NCI-H2081 treated with DMSO at 0.1 percent for 48 hours (cell line): ENCODE results near the gene IVL.

ENCODE experiments used
- DNase-seq: peaks from one replicate; lab custom pipeline; 2025; lab: John Stamatoyannopoulos, UW

The IVL gene

DNA sequence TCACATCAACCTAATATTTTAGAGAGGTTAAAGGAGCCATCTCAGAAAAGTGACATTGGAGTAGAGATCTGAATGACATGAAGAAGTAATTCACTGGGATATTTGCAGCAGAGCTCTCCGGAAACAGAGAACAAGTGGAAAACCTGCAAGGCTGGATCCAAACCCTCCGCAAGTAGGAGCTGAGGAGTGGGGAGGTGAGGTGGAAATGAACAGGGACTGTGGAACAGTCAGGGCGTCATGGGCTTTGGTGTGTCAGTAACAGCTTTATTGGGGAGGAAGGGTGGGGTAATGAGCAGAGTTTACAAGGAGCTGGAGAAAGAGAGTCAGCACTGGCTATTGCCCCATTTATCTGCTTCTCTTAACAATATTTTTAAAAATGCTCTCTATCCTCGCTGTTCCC lies 9.3 kb upstream of the IVL start:
- DNase-seq: no peak

- DNase-seq: no peak
These were observed 8.5 kb upstream of the IVL start for GRCh38 chr1:152899883-152900282.

DNA sequence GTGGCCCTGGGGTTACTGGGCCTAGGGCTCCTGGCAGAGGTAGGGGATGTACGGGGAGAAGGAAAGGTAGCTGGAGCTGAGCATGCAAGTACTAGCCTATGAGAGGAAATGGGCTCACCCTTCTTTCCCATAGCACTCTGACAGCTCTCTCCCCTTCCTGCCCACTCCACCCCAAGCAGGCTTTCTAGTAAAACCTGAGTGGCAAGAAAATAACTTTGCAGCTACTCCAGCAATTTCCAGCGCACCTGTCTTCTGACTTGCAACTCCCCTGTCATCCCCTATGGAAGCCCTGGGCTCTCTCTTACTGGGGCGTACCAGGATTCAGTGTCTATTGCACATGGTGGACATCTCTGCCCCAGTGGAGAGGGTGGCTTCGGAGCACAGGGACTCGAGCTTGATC lies 6.7 kb upstream of the IVL start:
- no peak for DNase-seq

GRCh38 chr1:152902636-152903035 lies 5.7 kb upstream of the IVL start:
- DNase-seq: no peak

GRCh38 chr1:152904688-152905440 lies 3.5 kb upstream of the IVL start:
- no peak for DNase-seq

DNA sequence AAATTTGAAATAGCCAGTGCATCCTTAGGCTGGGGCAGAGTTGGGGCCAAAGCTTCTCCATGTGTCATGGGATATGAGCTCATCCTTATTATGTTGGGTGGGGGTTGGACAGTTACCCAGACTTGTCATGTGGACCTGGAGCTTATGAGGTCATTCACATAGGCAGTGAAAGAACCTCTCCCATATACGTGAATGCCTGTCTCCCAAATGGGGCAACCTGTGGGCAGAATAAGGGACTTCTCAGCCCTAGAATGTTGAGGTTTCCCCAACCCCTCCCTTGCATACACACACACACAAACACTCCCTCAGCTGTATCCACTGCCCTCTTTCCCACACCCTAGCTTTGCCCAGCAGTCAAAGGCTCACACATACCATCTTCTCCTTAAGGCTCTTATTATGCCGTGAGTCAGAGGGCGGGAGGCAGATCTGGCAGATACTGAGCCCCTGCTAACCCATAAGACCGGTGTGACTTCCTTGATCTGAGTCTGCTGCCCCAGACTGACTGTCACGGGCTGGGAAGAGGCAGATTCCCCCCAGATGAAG lies 2.3 kb upstream of the IVL start:
- DNase-seq: no peak

DNA sequence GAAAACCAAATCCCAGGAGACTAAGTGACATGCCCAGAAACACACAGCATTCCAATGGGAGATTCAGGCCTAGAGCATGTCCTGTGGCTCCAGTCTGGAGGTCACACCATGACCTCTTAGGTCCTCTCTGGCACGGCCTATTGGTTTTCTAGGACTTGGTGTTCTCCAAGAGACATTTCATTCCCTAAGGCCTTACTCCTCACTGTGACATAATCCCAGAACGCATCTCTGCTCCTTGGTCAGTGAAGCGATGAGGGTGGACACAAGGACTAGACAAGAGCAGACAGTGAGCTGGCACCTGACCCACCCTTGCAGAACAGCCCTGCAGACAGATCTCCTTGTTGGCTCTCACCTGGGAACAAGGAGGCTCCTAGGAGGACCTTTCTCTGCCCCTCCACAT lies 860 bp downstream of the IVL start:
- no peak for DNase-seq

DNA sequence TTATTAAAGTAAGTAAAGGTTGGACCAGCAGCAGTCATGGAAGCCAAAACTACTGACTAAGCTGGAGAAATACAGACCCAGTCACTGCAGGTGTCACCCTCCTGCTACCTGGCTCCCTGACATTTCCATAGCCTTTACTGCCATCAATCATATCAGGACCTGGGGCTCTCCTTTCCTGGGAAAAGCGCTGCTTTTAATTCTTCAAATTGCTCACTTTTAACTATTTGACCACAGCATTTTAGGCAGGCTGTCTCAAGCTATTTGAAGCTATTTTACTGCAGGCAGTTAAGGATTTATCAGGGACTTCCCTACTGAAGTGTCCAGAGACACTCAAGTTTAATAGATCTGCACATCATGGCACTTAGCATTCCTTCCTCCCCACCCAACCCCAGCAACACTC lies 4.1 kb downstream of the IVL start:
- no peak for DNase-seq

- no peak for DNase-seq
These were observed 4.6 kb downstream of the IVL start for GRCh38 chr1:152912900-152913299.

- no peak for DNase-seq
These were observed 9.4 kb downstream of the IVL start for GRCh38 chr1:152917794-152918193.

DNA sequence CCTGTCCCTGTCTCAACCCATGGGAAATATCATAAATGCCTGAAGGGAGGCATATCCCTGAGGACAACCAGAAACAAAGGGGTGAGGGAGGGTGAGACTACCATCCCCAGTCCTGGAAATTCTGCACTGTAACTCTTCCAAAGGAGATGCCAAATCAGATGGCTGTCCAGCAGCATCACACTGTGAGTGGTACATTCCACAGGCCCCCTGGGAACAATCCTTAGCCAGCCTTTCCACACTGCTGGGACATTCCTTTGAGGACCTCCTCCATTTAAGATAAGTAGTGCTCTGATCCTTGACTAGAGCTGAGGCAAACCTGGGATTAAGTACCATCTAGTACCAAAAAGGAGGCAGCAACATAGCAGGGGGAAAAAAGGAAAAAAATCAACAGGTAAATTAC lies 10.7 kb downstream of the IVL start:
- no peak for DNase-seq

DNA sequence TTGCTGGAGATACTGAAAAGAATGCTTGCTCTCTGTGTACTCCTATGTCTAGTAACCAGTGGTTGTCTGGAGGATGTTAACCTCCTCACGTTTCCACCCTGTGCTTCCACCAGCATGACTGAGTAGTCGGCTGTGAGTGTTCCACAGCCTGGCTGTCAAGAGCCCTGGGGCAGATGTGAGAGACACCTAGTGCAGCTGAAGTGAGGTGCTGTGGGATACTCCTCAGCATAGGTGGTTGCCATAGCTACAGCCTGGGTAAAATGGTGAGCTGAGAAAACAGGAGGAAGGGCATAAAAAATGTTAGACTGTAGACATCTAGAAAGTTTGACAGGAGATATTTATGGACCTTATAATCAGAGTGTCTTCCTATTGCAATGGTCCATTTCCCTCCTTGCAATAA lies 15.8 kb downstream of the IVL start:
- DNase-seq: no peak

GRCh38 chr1:152926091-152926490 lies 17.7 kb downstream of the IVL start:
- DNase-seq: no peak

GRCh38 chr1:152928671-152929070 lies 20.3 kb downstream of the IVL start:
- DNase-seq: no peak

DNA sequence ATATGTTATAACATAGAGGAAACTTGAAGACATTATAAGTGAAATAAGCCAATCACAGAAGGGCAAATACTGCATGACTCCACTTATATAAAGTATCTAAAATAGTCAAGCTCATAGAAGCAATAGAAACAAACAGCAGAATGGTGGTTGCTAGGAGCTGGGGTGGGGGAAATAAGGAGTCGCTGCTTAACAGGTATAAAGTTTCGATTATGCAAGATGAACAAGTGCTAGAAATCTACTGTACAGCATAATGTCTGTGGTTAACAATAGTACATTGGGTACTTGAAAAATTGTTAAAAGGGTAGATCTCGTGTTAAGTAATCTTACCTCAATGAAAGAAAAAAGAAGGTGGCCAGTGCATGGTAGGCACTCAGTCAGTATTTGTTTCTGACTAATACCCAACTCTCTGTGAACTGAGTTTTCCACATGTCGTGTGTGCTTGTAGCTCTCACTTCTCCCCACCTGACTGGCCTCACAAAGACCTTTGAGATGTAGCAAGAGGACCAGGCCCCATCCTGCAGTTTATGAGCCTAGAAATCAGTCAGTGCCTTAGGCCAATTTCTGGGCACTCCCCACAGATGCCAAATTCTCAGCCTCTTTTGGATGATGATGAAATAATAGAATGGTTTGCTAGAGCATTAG lies 23.9 kb downstream of the IVL start:
- no peak for DNase-seq

GRCh38 chr1:152933196-152933595 lies 24.9 kb downstream of the IVL start:
- DNase-seq: no peak

DNA sequence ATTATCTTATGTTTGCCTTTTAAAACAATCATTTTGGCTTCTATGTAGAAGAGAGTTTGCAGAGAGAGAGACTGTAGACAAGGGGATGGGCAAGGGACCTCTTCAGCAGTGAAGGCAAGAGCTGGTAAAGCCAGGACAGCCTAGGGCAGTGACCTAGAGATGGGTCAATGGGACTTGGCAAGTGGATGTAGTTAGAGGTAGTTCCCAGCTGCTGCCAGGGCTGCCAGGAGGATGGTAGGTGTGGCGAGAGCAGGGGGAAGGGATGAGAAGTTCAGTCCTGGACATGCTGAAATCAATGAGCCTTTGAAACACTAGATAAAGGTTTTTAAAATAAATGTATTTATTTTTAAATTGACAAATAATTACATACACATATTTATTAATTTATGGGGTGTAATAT lies 32.3 kb downstream of the IVL start:
- no peak for DNase-seq

DNA sequence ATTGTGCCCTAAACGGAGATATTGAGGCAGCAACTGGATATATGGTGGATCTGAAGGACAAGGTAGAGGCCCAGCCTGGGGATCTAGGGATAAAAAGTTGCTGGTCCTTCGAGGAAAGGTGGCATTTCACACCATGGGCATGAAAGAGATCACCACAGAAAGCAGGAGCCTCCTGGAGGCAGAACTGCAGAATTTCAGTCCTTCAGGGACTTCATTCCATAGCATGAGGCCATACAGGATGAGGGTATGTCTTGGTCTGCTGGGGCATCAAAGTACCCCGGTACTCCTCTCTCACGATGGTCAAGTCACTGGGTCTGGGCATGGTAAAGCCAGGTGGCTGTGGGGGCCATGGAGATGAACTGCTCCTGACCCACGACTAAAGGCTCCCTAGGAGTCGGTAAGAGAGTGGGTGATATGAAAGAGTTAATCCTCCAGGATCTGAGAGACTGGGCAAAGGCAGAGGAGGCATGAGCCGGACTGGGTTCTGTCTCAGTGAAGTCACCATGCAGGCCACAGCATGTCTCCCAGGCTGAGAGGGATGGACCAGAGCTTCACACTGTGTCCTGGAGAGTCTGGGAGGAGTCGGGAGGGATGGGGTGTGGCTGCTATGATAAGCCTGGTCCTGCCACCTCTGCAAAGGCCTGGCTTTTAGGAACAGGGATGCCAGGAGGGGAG lies 32.8 kb downstream of the IVL start:
- no peak for DNase-seq

- no peak for DNase-seq
These were observed 33.8 kb downstream of the IVL start for GRCh38 chr1:152942161-152942560.

DNA sequence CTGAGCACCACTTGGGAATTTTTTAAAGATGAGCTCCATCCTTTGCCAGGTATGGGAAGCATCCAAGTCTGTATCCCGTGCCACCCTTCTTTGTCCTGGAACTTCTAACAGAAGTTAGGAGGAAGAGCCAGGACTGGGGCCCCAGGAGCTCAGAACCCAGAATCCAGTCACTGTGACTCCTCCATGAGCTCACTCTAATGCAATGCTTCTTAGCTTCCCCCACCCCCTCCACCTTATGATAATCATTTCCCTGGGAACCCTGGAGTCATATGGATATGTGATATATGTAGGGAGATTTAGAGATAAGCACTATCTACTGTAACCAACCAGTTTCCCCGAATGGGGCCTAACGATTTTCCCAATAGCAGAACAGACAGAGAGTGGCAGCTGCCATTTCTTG lies 37.9 kb downstream of the IVL start:
- no peak for DNase-seq

DNA sequence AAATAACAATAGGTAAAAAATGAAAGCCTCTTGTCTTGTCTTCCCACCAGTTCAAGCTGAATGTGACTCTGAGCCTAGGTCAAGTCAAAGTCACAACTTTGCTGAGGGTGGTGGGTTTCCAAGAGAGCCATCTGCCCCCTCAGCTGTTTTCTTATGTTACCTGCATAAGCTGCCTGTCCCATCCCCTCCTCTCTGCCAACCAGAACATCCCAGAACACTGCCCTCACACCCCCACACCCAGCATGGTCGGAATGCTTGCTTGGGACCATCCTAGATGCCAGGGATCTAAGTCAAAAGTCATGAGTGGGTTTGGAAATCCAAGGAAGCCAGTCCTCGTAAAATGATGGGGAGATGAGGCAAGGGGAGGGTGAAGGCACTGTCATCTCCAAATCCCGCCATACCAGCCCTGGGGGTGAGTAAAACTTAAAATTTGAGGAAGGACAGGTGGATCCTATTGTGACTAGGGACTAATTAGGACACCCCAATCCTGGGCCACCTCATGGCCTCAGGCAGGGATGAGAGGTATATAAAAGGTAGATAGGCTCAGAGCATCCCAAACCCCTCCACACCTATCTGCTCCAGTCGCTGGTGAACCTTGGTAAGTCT lies 38.4 kb downstream of the IVL start, which contains the start of gene SPRR5:
Gene SPRR5, plus strand, starts transcription at position 556 of the 606 bp plus-strand sequence. CDS start 1,349 bp downstream, outside the sequence.
- DNase-seq: no peak

DNA sequence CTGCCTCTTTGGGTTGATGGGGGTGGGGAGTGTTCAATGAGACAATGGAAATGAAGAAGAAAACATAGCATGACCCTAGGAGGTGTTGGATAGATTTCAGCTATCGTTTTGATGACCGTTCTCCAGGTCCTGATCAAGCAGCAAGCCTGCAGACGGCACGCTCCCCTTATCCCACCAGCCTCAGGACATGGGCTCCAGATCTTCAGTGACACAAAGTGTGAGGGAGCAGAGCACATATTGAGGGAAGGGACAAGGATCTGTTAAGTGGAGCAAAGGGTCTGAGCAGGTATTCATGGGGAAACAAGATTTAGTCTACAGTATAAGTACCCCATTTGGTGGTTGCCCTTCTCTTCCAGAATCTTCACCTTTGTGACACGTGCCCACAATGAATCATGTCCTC lies 43.4 kb downstream of the IVL start:
- no peak for DNase-seq

DNA sequence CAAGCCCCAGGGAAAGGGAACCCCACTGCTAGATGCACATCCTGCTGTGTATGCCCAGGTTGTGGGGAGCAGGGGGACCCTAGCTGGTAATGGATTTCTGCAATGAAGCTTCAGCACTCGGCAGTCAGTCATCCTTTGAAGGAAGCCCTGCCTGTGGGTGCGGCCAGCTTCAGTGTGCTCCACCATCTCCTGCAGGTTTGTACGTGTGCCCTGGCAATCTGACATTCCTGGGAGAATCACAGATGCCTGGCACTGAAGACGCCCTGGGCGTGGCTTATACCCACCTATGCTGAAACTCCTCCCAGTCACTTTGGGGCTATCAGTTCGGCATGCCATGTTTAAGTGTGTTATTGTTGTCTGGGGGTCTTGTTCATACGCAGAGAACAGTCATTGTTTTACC lies 45.4 kb downstream of the IVL start:
- no peak for DNase-seq
